Liver (tissue), 3 donors: Measurements from ENCODE around the gene NR6A1.
A peak's percentile ranks its signal among the peaks of the same experiment; 100 is the strongest.

Experiments used
- CTCF ChIP-seq: fragments of 150-350 bp; IDR thresholded peaks from 2 replicates; pipeline ENCODE4 v1.5.1; 2017; ENCODE audit warnings: improper control_type of control experiment, low read depth, low read length; ENCODE audit not compliant: missing input control
- FOXA2 ChIP-seq: IDR thresholded peaks from 2 replicates; pipeline ENCODE4 v1.6.1; 2016; ENCODE audit warnings: antibody characterized with exemption
- RAD21 ChIP-seq, 2 donors: IDR thresholded peaks; 2 replicates each; pipeline ENCODE4 v1.6.1; 2016; ENCODE audit warnings: antibody characterized with exemption in 2 of 2, mild to moderate bottlenecking in 2 of 2
- SP1 ChIP-seq: IDR thresholded peaks from 2 replicates; pipeline ENCODE4 v1.6.1; 2018; ENCODE audit warnings: antibody characterized with exemption, mild to moderate bottlenecking
- TAF1 ChIP-seq: conservative IDR thresholded peaks from 2 replicates; pipeline ENCODE4 v1.6.1; 2016; ENCODE audit warnings: antibody characterized with exemption, mild to moderate bottlenecking
- YY1 ChIP-seq: IDR thresholded peaks from 2 replicates; pipeline ENCODE4 v1.6.1; 2016; ENCODE audit warnings: antibody characterized with exemption, mild to moderate bottlenecking
- donor health status: healthy.
- donor health status: healthy.

GRCh38 chr9:124725068-124725452, 46.1 kb downstream of the NR6A1 start:
- TF ChIP-seq RAD21 (IDR thresholded peaks at IDR 0.05) (peak in 1 of 2 donors; percentile 9), TAF1 (no peak), SP1 (peak; percentile 73), CTCF (no peak), FOXA2 (no peak), YY1 (peak; percentile 77)
